Endothelial cell of umbilical vein (primary cell): Measurements from ENCODE around the gene PIWIL4. TPM values are rescaled to one million over a fixed set of nuclear protein-coding genes. Genes with fewer than 3 reads are reported as not detected.

Experiments
- BruUV-seq: library from RNA; stranded (reverse); fragments of 400-500 nt; replicated peaks from 2 replicates; lab custom pipeline; 2021; lab: Mats Ljungman, UMichigan
- CTCF ChIA-PET: fragments of 300-600, 350-600 bp; sonication (Branson Sonifier 250); formaldehyde crosslinking; loops from one replicate; lab custom pipeline; 2021; ENCODE audit warnings: antibody characterized with exemption, inconsistent platforms; lab: Charles Lee
- POLR2A ChIA-PET: fragments of 300-600, 350-600 bp; sonication (Branson Sonifier 250); formaldehyde crosslinking; loops from one replicate; lab custom pipeline; 2021; ENCODE audit warnings: antibody characterized with exemption, inconsistent platforms; lab: Charles Lee
- DNase-seq: peaks from one replicate; pipeline ENCODE4 v3.0.0-alpha.2; 2011; ENCODE audit warnings: low read depth, low spot score
- FAIRE-seq: peaks from 2 replicates; lab custom pipeline; 2011; peaks lifted over from hg19 to GRCh38; lab: Jason Lieb, UNC
- H2AFZ ChIP-seq: 2 replicates; pipeline ENCODE4 v1.6.0; 2012; ENCODE audit warnings: low read depth, low read length, control low read depth, inconsistent platforms
- H3K27ac ChIP-seq: 2 replicates; pipeline ENCODE4 v1.5.1; 2011; ENCODE audit warnings: low read depth, mild to moderate bottlenecking, control low read depth, low read length, moderate library complexity; ENCODE audit not compliant: insufficient read depth
- H3K27me3 ChIP-seq, 2 experiments: 2 replicates each; pipeline versions ENCODE4 v1.6.0 to v1.6.1; 2011; ENCODE audit warnings: low read length in 2 of 2, mixed read lengths in 1 of 2; ENCODE audit not compliant: control insufficient read depth in 2 of 2, insufficient read depth in 2 of 2
- H3K36me3 ChIP-seq, 2 experiments: 2 replicates in 1 of 2; 3 replicates in 1 of 2; pipeline ENCODE4 v1.5.1; 2011; ENCODE audit warnings: low read length in 2 of 2, mild to moderate bottlenecking in 1 of 2, moderate library complexity in 1 of 2; ENCODE audit not compliant: control insufficient read depth in 2 of 2, insufficient read depth in 2 of 2; ENCODE audit errors: extremely low read depth in 1 of 2
- H3K4me1 ChIP-seq: 3 replicates; pipeline ENCODE4 v1.5.1; 2011; ENCODE audit warnings: mild to moderate bottlenecking, low read length; ENCODE audit not compliant: control insufficient read depth, insufficient read depth; ENCODE audit errors: extremely low read depth
- H3K4me2 ChIP-seq: 2 replicates; pipeline ENCODE4 v1.6.1; 2011; ENCODE audit warnings: low read length, control low read depth, mixed read lengths; ENCODE audit not compliant: insufficient read depth
- H3K4me3 ChIP-seq, 3 experiments: fragments of 200-600 bp in 1 of 3; sonication (generic), shearing (Covaris generic) in 1 of 3; replicated peaks in 1 of 3; 2 replicates each; pipeline ENCODE4 v1.5.1; 2011 to 2016; ENCODE audit warnings: control low read depth in 3 of 3, low read length in 3 of 3, mild to moderate bottlenecking in 2 of 3, inconsistent platforms in 1 of 3, low read depth in 1 of 3, moderate library complexity in 1 of 3; ENCODE audit not compliant: insufficient read depth in 1 of 3
- H3K79me2 ChIP-seq: 2 replicates; pipeline ENCODE4 v1.6.0; 2012; ENCODE audit warnings: low read length, inconsistent platforms; ENCODE audit not compliant: control insufficient read depth, insufficient read depth
- H3K9ac ChIP-seq: replicated peaks from 2 replicates; pipeline ENCODE3; 2011; ENCODE audit warnings: low read length, control low read depth; ENCODE audit not compliant: insufficient read depth; ENCODE audit errors: extremely low read depth
- H3K9me1 ChIP-seq: replicated peaks from 3 replicates; pipeline ENCODE4 v1.6.0; 2011; ENCODE audit warnings: mild to moderate bottlenecking, low read length; ENCODE audit not compliant: control insufficient read depth, insufficient read depth; ENCODE audit errors: extremely low read depth
- H3K9me3 ChIP-seq: replicated peaks from 2 replicates; pipeline ENCODE4 v1.5.1; 2012; ENCODE audit warnings: low read length, inconsistent platforms; ENCODE audit not compliant: control insufficient read depth, insufficient read depth
- H4K20me1 ChIP-seq: replicated peaks from 2 replicates; pipeline ENCODE3; 2011; ENCODE audit warnings: mild to moderate bottlenecking, low read length; ENCODE audit not compliant: control insufficient read depth, insufficient read depth; ENCODE audit errors: extremely low read depth
- EZH2 ChIP-seq: IDR thresholded peaks from 2 replicates; pipeline ENCODE4 v1.6.1; 2012; ENCODE audit warnings: borderline replicate concordance, low read depth, mild to moderate bottlenecking, moderate library complexity, low read length, inconsistent platforms; ENCODE audit not compliant: severe bottlenecking
- FOS ChIP-seq: IDR thresholded peaks from 2 replicates; pipeline ENCODE4 v1.6.1; 2011; ENCODE audit warnings: mild to moderate bottlenecking, low read length, moderate library complexity, borderline replicate concordance; ENCODE audit not compliant: insufficient read depth
- GATA2 ChIP-seq: IDR thresholded peaks from 2 replicates; pipeline ENCODE4 v1.7.0; 2011; ENCODE audit warnings: low read depth, mild to moderate bottlenecking, moderate library complexity, mixed read lengths, low read length; ENCODE audit not compliant: insufficient read length, insufficient read depth
- MYC ChIP-seq: IDR thresholded peaks from one replicate; pipeline ENCODE4 v1.6.1; 2011; ENCODE audit warnings: mild to moderate bottlenecking, low read depth, low read length
- POLR2A ChIP-seq: IDR thresholded peaks from 2 replicates; pipeline ENCODE4 v1.6.1; 2012; ENCODE audit warnings: low read depth, mild to moderate bottlenecking, control low read depth, low read length
- POLR2AphosphoS5 ChIP-seq: IDR thresholded peaks from 2 replicates; pipeline ENCODE4 v1.6.1; 2012; ENCODE audit warnings: low read depth, mild to moderate bottlenecking, control low read depth, low read length, moderate library complexity; ENCODE audit not compliant: insufficient read depth
- dilution Hi-C: fragments of 300-500 bp; cut with MboI; formaldehyde crosslinking; loops from one replicate; pipeline ENCODE4 v1.15.0; 2019; ENCODE audit warnings: low sequenced_read_pairs; ENCODE audit not compliant: extremely low pct_ligation_motif_present
- intact Hi-C: fragments of 100-400 bp; cut with micrococcal nuclease; formaldehyde crosslinking; loops from one replicate; pipeline ENCODE4 v1.10.0; 2022
- polyA plus RNA-seq, 4 experiments: library from polyadenylated mRNA; depleted of rRNA in 3 of 4; stranded (reverse) in 3 of 4; unstranded in 1 of 4; fragments of >200 nt; gene quantifications; 2 replicates each; pipeline versions ENCODE4 v1.2.1 to v1.2.3, GENCODE V29; 2011 to 2012; ENCODE audit warnings: missing spikeins in 1 of 4
- total RNA-seq: library from RNA; stranded (reverse); gene quantifications from 2 replicates; pipeline ENCODE4 v1.2.3, GENCODE V29; 2021
- TF ChIP-seq, protein P1 (sequence below), 2 donors: IDR thresholded peaks; 1 replicate in 1 of 2; 2 replicates in 1 of 2; pipeline ENCODE4 v1.5.1; 2011; ENCODE audit warnings: low read length in 2 of 2, mild to moderate bottlenecking in 2 of 2, moderate library complexity in 2 of 2, control low read depth in 1 of 2, inconsistent platforms in 1 of 2, low read depth in 1 of 2; ENCODE audit not compliant: insufficient read depth in 1 of 2; ENCODE audit errors: extremely low read depth in 1 of 2
- TF ChIP-seq, protein P2 (sequence below): IDR thresholded peaks from 2 replicates; pipeline ENCODE4 v1.6.1; 2011; ENCODE audit not compliant: insufficient read depth, insufficient read length

The PIWIL4 gene
- total and polyA plus RNA-seq, 2 donors (not counting 3 experiments of a cell fraction or from before 2014, with no cell fraction given), result 0.55 to 0.64 TPM

DNA sequence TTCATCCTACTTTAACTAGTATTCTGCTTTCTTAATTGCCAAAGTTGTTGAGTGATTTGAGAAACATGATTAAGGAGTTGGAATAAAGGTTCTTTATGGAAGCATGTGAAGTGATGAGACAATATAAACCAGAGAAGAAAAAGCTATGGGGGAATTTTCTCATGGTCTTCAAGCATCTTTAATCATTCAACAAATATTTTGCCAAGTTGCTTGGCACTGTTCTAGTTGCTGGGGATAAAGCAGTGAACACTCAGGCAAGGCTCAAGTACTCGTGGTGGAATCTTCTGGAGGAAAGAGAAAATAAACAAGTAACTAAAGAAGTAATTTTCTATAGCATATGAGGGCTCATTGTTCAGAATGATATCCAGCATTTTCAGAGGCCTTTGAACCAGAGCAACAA is 9.2 kb upstream of the PIWIL4 start:
- Histone ChIP-seq H3K4me2 (no peak overlapping the region), H3K36me3 (no peaks in the 10 kb centered on the region), H3K4me1 (peaks cover 5% of the 10 kb centered on the region), H4K20me1 (no peaks in the 10 kb centered on the region), H3K27me3 (no peaks in the 10 kb centered on the region), H3K27ac (no peak overlapping the region), H3K9me1 (no peaks in the 10 kb centered on the region), H3K9ac (no peak overlapping the region), H3K4me3 (no peak overlapping the region), H3K9me3 (no peaks in the 10 kb centered on the region), H3K79me2 (no peaks in the 10 kb centered on the region), H2AFZ (no peak overlapping the region)
- TF ChIP-seq, protein P1, sequence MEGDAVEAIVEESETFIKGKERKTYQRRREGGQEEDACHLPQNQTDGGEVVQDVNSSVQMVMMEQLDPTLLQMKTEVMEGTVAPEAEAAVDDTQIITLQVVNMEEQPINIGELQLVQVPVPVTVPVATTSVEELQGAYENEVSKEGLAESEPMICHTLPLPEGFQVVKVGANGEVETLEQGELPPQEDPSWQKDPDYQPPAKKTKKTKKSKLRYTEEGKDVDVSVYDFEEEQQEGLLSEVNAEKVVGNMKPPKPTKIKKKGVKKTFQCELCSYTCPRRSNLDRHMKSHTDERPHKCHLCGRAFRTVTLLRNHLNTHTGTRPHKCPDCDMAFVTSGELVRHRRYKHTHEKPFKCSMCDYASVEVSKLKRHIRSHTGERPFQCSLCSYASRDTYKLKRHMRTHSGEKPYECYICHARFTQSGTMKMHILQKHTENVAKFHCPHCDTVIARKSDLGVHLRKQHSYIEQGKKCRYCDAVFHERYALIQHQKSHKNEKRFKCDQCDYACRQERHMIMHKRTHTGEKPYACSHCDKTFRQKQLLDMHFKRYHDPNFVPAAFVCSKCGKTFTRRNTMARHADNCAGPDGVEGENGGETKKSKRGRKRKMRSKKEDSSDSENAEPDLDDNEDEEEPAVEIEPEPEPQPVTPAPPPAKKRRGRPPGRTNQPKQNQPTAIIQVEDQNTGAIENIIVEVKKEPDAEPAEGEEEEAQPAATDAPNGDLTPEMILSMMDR (IDR thresholded peaks at IDR 0.05; ENCODE audit: extremely low read depth in 1 of 2, insufficient read depth in 1 of 2, low read depth in 1 of 2, low read length in 2 of 2), result no peak
- no peak for TF ChIP-seq EZH2
- no peak for TF ChIP-seq FOS
- TF ChIP-seq, protein P2, sequence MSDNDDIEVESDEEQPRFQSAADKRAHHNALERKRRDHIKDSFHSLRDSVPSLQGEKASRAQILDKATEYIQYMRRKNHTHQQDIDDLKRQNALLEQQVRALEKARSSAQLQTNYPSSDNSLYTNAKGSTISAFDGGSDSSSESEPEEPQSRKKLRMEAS, result no peak
- TF ChIP-seq POLR2A, result no peak
- TF ChIP-seq MYC, result no peak
- no peak for TF ChIP-seq POLR2AphosphoS5
- TF ChIP-seq GATA2, result no peak
- DNase-seq, result no peak
- CTCF ChIA-PET, result no interaction called here
- dilution Hi-C loops (no loop called here), intact Hi-C loops (no loop called here)
- BruUV-seq, result no TSS peak
- POLR2A ChIA-PET, result no interaction called here
- FAIRE-seq, result no peak
